ENCODE measurements around the gene NOTO. TPM values are rescaled to one million over a fixed set of nuclear protein-coding genes. Genes with fewer than 3 reads are reported as not detected.

NOTO gene
- total RNA-seq, 1 experiment from 2014 or later: 0.41 TPM

DNA sequence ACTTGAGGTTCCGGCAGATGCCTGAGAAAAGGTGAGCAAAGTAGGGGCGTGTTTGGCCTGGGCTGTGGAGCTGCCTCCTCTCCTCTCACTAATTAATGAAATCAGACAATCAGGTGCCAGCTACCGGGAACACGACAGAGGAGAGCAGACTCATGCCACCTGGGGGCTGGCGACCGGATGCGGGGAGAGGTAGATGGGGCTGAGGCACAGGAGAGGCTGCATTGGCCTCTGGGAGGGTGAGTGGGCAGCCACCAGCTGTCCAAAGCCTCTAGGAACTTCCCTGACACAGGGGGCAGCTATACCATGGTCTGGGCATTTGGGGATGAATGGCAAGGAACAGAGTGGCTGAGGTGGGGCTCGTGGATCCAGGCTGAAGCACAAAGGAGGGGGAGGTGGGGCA, 56.9 kb downstream of the NOTO start:
- no TSS peak for BruUV-seq (replicated peaks)
- no peak overlapping the region for H3K4me3 ChIP-seq (ENCODE audit: low read depth, low read length, poor library complexity, severe bottlenecking)
- TF ChIP-seq EZH2 (IDR thresholded peaks at IDR 0.05; ENCODE audit: borderline replicate concordance, low read depth, low read length, poor library complexity, severe bottlenecking): no peak
- TF ChIP-seq, protein P1, sequence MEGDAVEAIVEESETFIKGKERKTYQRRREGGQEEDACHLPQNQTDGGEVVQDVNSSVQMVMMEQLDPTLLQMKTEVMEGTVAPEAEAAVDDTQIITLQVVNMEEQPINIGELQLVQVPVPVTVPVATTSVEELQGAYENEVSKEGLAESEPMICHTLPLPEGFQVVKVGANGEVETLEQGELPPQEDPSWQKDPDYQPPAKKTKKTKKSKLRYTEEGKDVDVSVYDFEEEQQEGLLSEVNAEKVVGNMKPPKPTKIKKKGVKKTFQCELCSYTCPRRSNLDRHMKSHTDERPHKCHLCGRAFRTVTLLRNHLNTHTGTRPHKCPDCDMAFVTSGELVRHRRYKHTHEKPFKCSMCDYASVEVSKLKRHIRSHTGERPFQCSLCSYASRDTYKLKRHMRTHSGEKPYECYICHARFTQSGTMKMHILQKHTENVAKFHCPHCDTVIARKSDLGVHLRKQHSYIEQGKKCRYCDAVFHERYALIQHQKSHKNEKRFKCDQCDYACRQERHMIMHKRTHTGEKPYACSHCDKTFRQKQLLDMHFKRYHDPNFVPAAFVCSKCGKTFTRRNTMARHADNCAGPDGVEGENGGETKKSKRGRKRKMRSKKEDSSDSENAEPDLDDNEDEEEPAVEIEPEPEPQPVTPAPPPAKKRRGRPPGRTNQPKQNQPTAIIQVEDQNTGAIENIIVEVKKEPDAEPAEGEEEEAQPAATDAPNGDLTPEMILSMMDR (conservative IDR thresholded peaks at IDR 0.05; ENCODE audit: low read depth, low read length): no peak
- intact Hi-C loops (cut with micrococcal nuclease; ENCODE audit: unreplicated experiment): no loop called here
- H3K27me3 ChIP-seq (replicated peaks; ENCODE audit: insufficient read depth, low read depth, low read length, poor library complexity): no peaks in the 10 kb centered on the region
- H3K9me3 ChIP-seq (ENCODE audit: low read depth, low read length, poor library complexity, severe bottlenecking): no peaks in the 10 kb centered on the region
- POLR2A ChIA-PET (ENCODE audit: low non-redundant PET): no interaction called here
- H3K36me3 ChIP-seq (ENCODE audit: insufficient read depth, low read length, poor library complexity, severe bottlenecking): peaks cover 12% of the 10 kb centered on the region
- DNase-seq (ENCODE audit: low spot score): no peak
- CTCF ChIA-PET: no interaction called here
- H3K4me1 ChIP-seq (ENCODE audit: insufficient read depth, low read length, poor library complexity, severe bottlenecking): no peaks in the 10 kb centered on the region
- no peak overlapping the region for H3K27ac ChIP-seq (ENCODE audit: low read depth, low read length, poor library complexity, severe bottlenecking)

DNA sequence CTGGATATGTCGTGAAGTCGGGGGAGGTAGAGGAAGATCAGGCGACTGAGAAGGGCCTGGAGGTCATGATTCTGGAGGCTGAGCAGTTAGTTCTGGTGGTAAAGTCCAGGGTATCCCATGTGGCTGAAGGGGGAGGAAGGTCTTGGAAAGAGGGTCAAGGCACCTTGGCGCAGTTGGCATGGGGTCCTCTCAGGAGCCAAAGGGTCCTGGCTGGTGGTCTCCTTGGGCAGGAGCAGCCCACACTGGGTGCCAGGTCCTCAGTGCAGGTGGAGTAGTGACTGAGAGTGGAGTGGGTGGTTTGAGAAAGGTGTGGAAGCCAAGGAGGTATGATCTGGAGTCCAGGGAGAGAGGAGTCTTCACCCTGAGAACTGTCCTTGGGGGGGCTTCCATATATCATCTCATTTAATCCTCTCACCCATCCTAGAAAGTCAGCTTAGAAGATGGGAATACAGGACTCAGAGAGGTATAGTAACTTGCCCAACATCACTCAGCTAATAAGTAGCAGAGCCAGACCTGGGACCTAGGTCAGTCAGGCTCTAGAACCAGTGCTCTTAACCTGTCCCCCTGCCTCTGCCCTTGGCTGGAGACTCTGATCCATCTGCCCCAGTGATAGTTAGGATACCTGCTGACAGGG, 57.4 kb downstream of the NOTO start:
- CTCF ChIA-PET: no interaction called here
- Histone ChIP-seq H3K4me1 (ENCODE audit: insufficient read depth, low read length, poor library complexity, severe bottlenecking) (no peaks in the 10 kb centered on the region), H3K27me3 (replicated peaks; ENCODE audit: insufficient read depth, low read depth, low read length, poor library complexity) (no peaks in the 10 kb centered on the region), H3K4me3 (ENCODE audit: low read depth, low read length, poor library complexity, severe bottlenecking) (no peak overlapping the region), H3K27ac (ENCODE audit: low read depth, low read length, poor library complexity, severe bottlenecking) (no peak overlapping the region), H3K36me3 (ENCODE audit: insufficient read depth, low read length, poor library complexity, severe bottlenecking) (peaks cover 8% of the 10 kb centered on the region), H3K9me3 (ENCODE audit: low read depth, low read length, poor library complexity, severe bottlenecking) (no peaks in the 10 kb centered on the region)
- BruUV-seq (replicated peaks): no TSS peak
- no peak for DNase-seq (ENCODE audit: low spot score)
- POLR2A ChIA-PET (ENCODE audit: low non-redundant PET): no interaction called here
- intact Hi-C loops (cut with micrococcal nuclease; ENCODE audit: unreplicated experiment): no loop called here
- TF ChIP-seq, protein P1 (conservative IDR thresholded peaks at IDR 0.05; ENCODE audit: low read depth, low read length): no peak
- TF ChIP-seq EZH2 (IDR thresholded peaks at IDR 0.05; ENCODE audit: borderline replicate concordance, low read depth, low read length, poor library complexity, severe bottlenecking): no peak

DNA sequence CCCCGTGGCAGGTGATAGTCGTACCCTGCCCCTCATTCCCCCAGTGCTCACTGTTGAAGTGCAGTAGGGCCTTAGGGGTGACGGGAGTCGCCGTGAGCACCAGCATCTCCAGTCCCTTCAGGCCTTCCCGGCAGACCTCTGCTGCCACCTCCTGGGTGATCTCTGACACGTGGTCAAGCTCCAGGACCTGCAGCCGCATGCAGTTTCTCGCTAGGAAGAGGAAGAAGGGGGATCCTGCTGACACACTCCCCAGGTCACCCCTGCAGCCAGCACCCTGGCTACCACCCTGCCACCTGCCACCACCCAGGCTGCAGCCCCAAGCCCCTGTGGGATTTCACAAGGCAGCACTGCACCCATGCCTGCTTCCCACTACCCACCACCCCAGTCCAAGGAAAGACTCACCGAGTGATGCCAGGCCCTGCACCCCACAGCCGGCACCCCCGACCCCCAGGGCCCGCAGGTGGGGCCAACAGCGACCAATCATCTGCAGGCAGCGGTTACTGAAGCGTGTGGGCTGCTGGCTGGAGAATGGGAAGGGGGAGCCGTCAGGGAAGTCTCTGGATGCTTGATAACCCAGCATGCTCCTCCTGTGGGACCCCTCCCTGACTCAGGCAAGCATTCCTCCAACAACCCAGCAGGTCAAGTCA, 58.1 kb downstream of the NOTO start:
- Histone ChIP-seq H3K27me3 (replicated peaks; ENCODE audit: insufficient read depth, low read depth, low read length, poor library complexity) (no peaks in the 10 kb centered on the region), H3K4me3 (ENCODE audit: low read depth, low read length, poor library complexity, severe bottlenecking) (no peak overlapping the region), H3K27ac (ENCODE audit: low read depth, low read length, poor library complexity, severe bottlenecking) (no peak overlapping the region), H3K36me3 (ENCODE audit: insufficient read depth, low read length, poor library complexity, severe bottlenecking) (peaks cover 7% of the 10 kb centered on the region), H3K9me3 (ENCODE audit: low read depth, low read length, poor library complexity, severe bottlenecking) (no peaks in the 10 kb centered on the region), H3K4me1 (ENCODE audit: insufficient read depth, low read length, poor library complexity, severe bottlenecking) (no peaks in the 10 kb centered on the region)
- intact Hi-C loops (cut with micrococcal nuclease; ENCODE audit: unreplicated experiment): no loop called here
- POLR2A ChIA-PET (ENCODE audit: low non-redundant PET): no interaction called here
- TF ChIP-seq, protein P1 (conservative IDR thresholded peaks at IDR 0.05; ENCODE audit: low read depth, low read length): peak; percentile 22; the same call in 1 of the 2 replicates
- TF ChIP-seq EZH2 (IDR thresholded peaks at IDR 0.05; ENCODE audit: borderline replicate concordance, low read depth, low read length, poor library complexity, severe bottlenecking): no peak
- no peak for DNase-seq (ENCODE audit: low spot score)
- BruUV-seq (replicated peaks): no TSS peak
- CTCF ChIA-PET: no interaction called here

Other genes with a start within 250 kb of the NOTO start
- 23.1 and 23.3 TPM in 2 replicates for gene SFXN5, start 130.9 kb upstream of the NOTO start, total RNA-seq (2021)
- gene RAB11FIP5, start 89.6 kb upstream of the NOTO start, total RNA-seq (2021): 12.9 and 13.7 TPM in 2 replicates
- gene SMYD5, start 11.7 kb downstream of the NOTO start, total RNA-seq (2021): 54.5 and 57.3 TPM in 2 replicates
- gene PRADC1, start 30.7 kb downstream of the NOTO start, total RNA-seq (2021): 17.7 and 20.0 TPM in 2 replicates
- gene CCT7, start 31.7 kb downstream of the NOTO start, total RNA-seq (2021): 627 and 648 TPM in 2 replicates
- gene FBXO41, start 81.9 kb downstream of the NOTO start, total RNA-seq (2021): 8.6 and 11.5 TPM in 2 replicates
- gene EGR4, start 91.0 kb downstream of the NOTO start, total RNA-seq (2021): 1.9 and 2.0 TPM in 2 replicates
- 35.7 and 37.3 TPM in 2 replicates for gene ALMS1, start 183.3 kb downstream of the NOTO start, total RNA-seq (2021)